Progenitor cell of endocrine pancreas (in vitro differentiated cells): ENCODE data around the gene ANO6. TPM values are rescaled to one million over a fixed set of nuclear protein-coding genes. Genes with fewer than 3 reads are reported as not detected.
A peak's percentile ranks its signal among the peaks of the same experiment; 100 is the strongest.

ENCODE experiments used
- DNase-seq: peaks from one replicate; pipeline ENCODE4 v3.0.0; 2021; ENCODE audit warnings: low spot score; ENCODE audit not compliant: unreplicated experiment
- H3K27ac Mint-ChIP-seq: 2 replicates; pipeline ENCODE4 v1.8.0; 2021; ENCODE audit warnings: mild to moderate bottlenecking, moderate library complexity, mixed read lengths
- H3K27me3 Mint-ChIP-seq: 2 replicates; pipeline ENCODE4 v1.8.0; 2021; ENCODE audit warnings: mixed read lengths
- H3K36me3 Mint-ChIP-seq: 2 replicates; pipeline ENCODE4 v1.8.0; 2022; ENCODE audit warnings: mixed read lengths; ENCODE audit not compliant: insufficient read depth
- H3K4me1 Mint-ChIP-seq: 2 replicates; pipeline ENCODE4 v1.8.0; 2021; ENCODE audit warnings: low read depth, mixed read lengths
- H3K4me3 Mint-ChIP-seq: 2 replicates; pipeline ENCODE4 v1.8.0; 2021; ENCODE audit warnings: low read depth, mild to moderate bottlenecking, moderate library complexity, mixed read lengths
- H3K9me3 Mint-ChIP-seq: 2 replicates; pipeline ENCODE4 v1.8.0; 2021; ENCODE audit warnings: low read depth, mixed read lengths
- CTCF ChIP-seq: fragments of 200-600 bp; sonication (generic); IDR thresholded peaks from one replicate; pipeline ENCODE4 v1.5.0; 2021; ENCODE audit warnings: antibody characterized with exemption, mild to moderate bottlenecking; ENCODE audit not compliant: unreplicated experiment
- total RNA-seq: library from RNA; stranded (reverse); gene quantifications from 2 replicates; pipeline ENCODE4 v1.2.1, GENCODE V29; 2021

ANO6 gene
- total RNA-seq, 1 donor from 2014 or later, result 39.2 TPM

GRCh38 chr12:45326358-45326975 is 110.6 kb downstream of the ANO6 start:
- H3K36me3 Mint-ChIP-seq, result peaks cover 3% of the 10 kb centered on the region
- no peaks in the 10 kb centered on the region for H3K27me3 Mint-ChIP-seq
- TF ChIP-seq CTCF, result no peak
- no peak overlapping the region for H3K4me3 Mint-ChIP-seq
- no peaks in the 10 kb centered on the region for H3K9me3 Mint-ChIP-seq
- H3K27ac Mint-ChIP-seq, result peak overlapping the region; percentile 25
- peaks cover 13% of the 10 kb centered on the region for H3K4me1 Mint-ChIP-seq
- DNase-seq, result no peak

GRCh38 chr12:45327823-45328383 is 112.0 kb downstream of the ANO6 start:
- Mint-ChIP-seq H3K36me3 (peaks cover 1% of the 10 kb centered on the region), H3K4me1 (peaks cover 20% of the 10 kb centered on the region), H3K27me3 (no peaks in the 10 kb centered on the region), H3K4me3 (no peak overlapping the region), H3K27ac (no peak overlapping the region), H3K9me3 (no peaks in the 10 kb centered on the region)
- TF ChIP-seq CTCF, result no peak
- DNase-seq, result no peak

- H3K27me3 Mint-ChIP-seq, result no peaks in the 10 kb centered on the region
- H3K4me1 Mint-ChIP-seq, result peaks cover 28% of the 10 kb centered on the region
- no peak for DNase-seq
- H3K36me3 Mint-ChIP-seq, result peaks cover 1% of the 10 kb centered on the region
- H3K4me3 Mint-ChIP-seq, result no peak overlapping the region
- no peak for TF ChIP-seq CTCF
- H3K9me3 Mint-ChIP-seq, result no peaks in the 10 kb centered on the region
- no peak overlapping the region for H3K27ac Mint-ChIP-seq
Observed at GRCh38 chr12:45329238-45329637, 113.3 kb downstream of the ANO6 start.

GRCh38 chr12:45329702-45330101 is 113.8 kb downstream of the ANO6 start:
- H3K9me3 Mint-ChIP-seq, result peaks cover 1% of the 10 kb centered on the region
- no peak overlapping the region for H3K27ac Mint-ChIP-seq
- H3K4me3 Mint-ChIP-seq, result no peak overlapping the region
- no peak for TF ChIP-seq CTCF
- H3K27me3 Mint-ChIP-seq, result no peaks in the 10 kb centered on the region
- peaks cover 32% of the 10 kb centered on the region for H3K4me1 Mint-ChIP-seq
- peaks cover 6% of the 10 kb centered on the region for H3K36me3 Mint-ChIP-seq
- DNase-seq, result no peak

GRCh38 chr12:45331552-45331951 is 115.7 kb downstream of the ANO6 start:
- Mint-ChIP-seq H3K27me3 (no peaks in the 10 kb centered on the region), H3K4me1 (peaks cover 33% of the 10 kb centered on the region), H3K4me3 (no peak overlapping the region), H3K9me3 (peaks cover 2% of the 10 kb centered on the region), H3K36me3 (peaks cover 9% of the 10 kb centered on the region), H3K27ac (no peak overlapping the region)
- TF ChIP-seq CTCF, result no peak
- no peak for DNase-seq
